ENCODE data around the gene COL6A2. TPM values are rescaled to one million over a fixed set of nuclear protein-coding genes. Genes with fewer than 3 reads are reported as not detected.
"Not testable (repeated sequence)": the region's sequence is repeated elsewhere in the genome, so short reads cannot be mapped to it uniquely, and the experiment has no call there.

The COL6A2 gene
- total RNA-seq, 1 donor from 2014 or later: 157 TPM

DNA sequence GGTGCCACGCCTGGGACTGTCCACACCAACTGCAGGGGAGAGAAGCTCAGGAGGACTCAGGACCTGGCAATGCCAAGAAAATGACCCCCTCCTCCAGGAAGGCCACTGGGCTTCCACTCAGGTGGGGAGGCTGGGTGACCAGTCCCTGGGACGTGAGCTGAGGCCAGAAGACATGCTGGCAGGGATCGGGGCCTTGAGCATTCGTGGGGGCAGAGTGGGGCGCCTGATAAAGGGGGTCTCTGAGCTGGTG is 15.3 kb upstream of the COL6A2 start:
- Histone ChIP-seq H3K4me1 (peaks cover 38% of the 10 kb centered on the region), H3K36me3 (no peaks in the 10 kb centered on the region), H3K4me3 (no peak overlapping the region), H3K9me3 (replicated peaks) (peaks cover 21% of the 10 kb centered on the region), H3K27me3 (ENCODE audit: low read depth) (peaks cover 11% of the 10 kb centered on the region), H3K27ac (replicated peaks) (no peak overlapping the region)
- intact Hi-C loops (cut with micrococcal nuclease): no loop called here
- no peak for TF ChIP-seq CTCF (IDR thresholded peaks at IDR 0.05; ENCODE audit: borderline replicate concordance)
- DNase-seq: no peak

DNA sequence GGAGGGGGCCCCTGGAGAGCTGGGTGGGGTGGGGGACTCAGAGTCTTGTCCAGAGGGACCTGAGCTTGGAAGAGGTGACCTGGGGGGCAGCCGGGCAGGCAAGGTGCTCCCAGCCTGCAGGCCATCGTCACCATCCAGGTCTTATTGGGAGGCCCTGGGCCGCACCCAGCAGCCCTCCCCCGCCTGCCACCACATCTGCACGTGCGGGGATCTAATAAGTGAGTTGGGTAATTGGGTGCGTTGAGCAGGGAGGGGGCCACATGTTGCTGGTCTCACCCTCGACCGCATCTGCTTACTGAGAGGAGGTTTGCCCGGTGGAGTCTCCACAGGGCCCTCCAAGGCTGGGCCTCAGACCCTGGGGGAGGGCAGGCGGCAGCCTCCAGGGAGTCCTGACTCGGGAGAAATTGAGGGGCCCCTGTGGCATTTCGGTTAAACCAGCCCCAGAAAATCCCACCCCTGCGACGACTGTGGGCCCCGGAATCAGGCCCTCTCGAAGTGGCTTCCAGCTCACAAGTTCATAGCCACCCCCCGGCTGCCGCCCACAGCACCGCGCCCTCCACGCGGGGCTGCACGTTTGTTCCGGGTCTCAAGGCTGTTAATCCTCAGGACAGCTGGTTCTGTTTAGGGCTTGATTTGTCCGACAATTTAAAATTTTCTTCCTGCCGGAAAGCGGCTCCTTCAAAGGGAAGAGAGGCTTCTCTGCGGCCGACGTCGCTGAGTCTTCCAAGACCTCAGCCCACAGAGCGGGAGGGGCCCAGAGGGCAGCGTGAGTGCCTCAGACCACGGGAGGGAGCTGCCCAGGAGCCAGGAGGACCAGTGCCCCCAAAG is 14.7 kb upstream of the COL6A2 start:
- H3K4me3 ChIP-seq: no peak overlapping the region
- H3K27me3 ChIP-seq (ENCODE audit: low read depth): peaks cover 11% of the 10 kb centered on the region
- H3K9me3 ChIP-seq (replicated peaks): peaks cover 27% of the 10 kb centered on the region
- H3K36me3 ChIP-seq: no peaks in the 10 kb centered on the region
- intact Hi-C loops (cut with micrococcal nuclease): no loop called here
- H3K4me1 ChIP-seq: peaks cover 38% of the 10 kb centered on the region
- no peak for DNase-seq
- H3K27ac ChIP-seq (replicated peaks): no peak overlapping the region
- TF ChIP-seq CTCF (IDR thresholded peaks at IDR 0.05; ENCODE audit: borderline replicate concordance): no peak

- Histone ChIP-seq H3K27me3 (ENCODE audit: low read depth) (peaks cover 11% of the 10 kb centered on the region), H3K4me3 (no peak overlapping the region), H3K27ac (replicated peaks) (no peak overlapping the region), H3K9me3 (replicated peaks) (peaks cover 35% of the 10 kb centered on the region), H3K36me3 (no peaks in the 10 kb centered on the region), H3K4me1 (peaks cover 30% of the 10 kb centered on the region)
- TF ChIP-seq CTCF (IDR thresholded peaks at IDR 0.05; ENCODE audit: borderline replicate concordance): no peak
- intact Hi-C loops (cut with micrococcal nuclease): no loop called here
- DNase-seq: no peak
Observed at GRCh38 chr21:46083791-46084561, 13.9 kb upstream of the COL6A2 start.

GRCh38 chr21:46084709-46085108 is 13.2 kb upstream of the COL6A2 start:
- Histone ChIP-seq H3K27me3 (ENCODE audit: low read depth) (peaks cover 11% of the 10 kb centered on the region), H3K4me3 (no peak overlapping the region), H3K27ac (replicated peaks) (no peak overlapping the region), H3K9me3 (replicated peaks) (peaks cover 36% of the 10 kb centered on the region), H3K36me3 (no peaks in the 10 kb centered on the region), H3K4me1 (peaks cover 23% of the 10 kb centered on the region)
- intact Hi-C loops (cut with micrococcal nuclease): no loop called here
- TF ChIP-seq CTCF (IDR thresholded peaks at IDR 0.05; ENCODE audit: borderline replicate concordance): no peak
- no peak for DNase-seq

DNA sequence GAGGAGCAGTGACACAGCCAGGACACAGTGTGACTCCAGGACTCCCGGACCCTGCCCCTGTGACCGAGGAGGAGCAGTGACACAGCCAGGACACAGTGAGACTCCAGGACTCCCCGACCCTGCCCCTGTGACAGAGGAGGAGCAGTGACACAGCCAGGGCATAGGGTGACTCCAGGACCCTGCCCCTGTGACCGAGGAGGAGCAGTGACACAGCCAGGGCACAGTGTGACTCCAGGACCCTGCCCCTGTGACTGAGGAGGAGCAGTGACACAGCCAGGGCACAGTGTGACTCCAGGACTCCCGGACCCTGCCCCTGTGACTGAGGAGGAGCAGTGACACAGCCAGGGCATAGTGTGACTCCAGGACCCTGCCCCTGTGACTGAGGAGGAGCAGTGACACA is 12.7 kb upstream of the COL6A2 start:
- DNase-seq; intact Hi-C loops (cut with micrococcal nuclease); H3K4me3 ChIP-seq; H3K27ac ChIP-seq (replicated peaks); H3K36me3 ChIP-seq: not testable (repeated sequence)
- peaks cover 36% of the 10 kb centered on the region for H3K9me3 ChIP-seq (replicated peaks)
- peaks cover 11% of the 10 kb centered on the region for H3K27me3 ChIP-seq (ENCODE audit: low read depth)
- H3K4me1 ChIP-seq: peaks cover 18% of the 10 kb centered on the region

GRCh38 chr21:46087641-46088040 is 10.3 kb upstream of the COL6A2 start:
- H3K27ac ChIP-seq (replicated peaks): no peak overlapping the region
- no peak for DNase-seq
- peaks cover 13% of the 10 kb centered on the region for H3K4me1 ChIP-seq
- H3K36me3 ChIP-seq: no peaks in the 10 kb centered on the region
- no peak for TF ChIP-seq CTCF (IDR thresholded peaks at IDR 0.05; ENCODE audit: borderline replicate concordance)
- H3K9me3 ChIP-seq (replicated peaks): peaks cover 36% of the 10 kb centered on the region
- H3K27me3 ChIP-seq (ENCODE audit: low read depth): peaks cover 8% of the 10 kb centered on the region
- no peak overlapping the region for H3K4me3 ChIP-seq
- intact Hi-C loops (cut with micrococcal nuclease): no loop called here
